ENCODE data around the gene FBXO21.

GRCh38 chr12:117109943-117110635, 80.2 kb downstream of the FBXO21 start:
- TF ChIP-seq, protein P1, sequence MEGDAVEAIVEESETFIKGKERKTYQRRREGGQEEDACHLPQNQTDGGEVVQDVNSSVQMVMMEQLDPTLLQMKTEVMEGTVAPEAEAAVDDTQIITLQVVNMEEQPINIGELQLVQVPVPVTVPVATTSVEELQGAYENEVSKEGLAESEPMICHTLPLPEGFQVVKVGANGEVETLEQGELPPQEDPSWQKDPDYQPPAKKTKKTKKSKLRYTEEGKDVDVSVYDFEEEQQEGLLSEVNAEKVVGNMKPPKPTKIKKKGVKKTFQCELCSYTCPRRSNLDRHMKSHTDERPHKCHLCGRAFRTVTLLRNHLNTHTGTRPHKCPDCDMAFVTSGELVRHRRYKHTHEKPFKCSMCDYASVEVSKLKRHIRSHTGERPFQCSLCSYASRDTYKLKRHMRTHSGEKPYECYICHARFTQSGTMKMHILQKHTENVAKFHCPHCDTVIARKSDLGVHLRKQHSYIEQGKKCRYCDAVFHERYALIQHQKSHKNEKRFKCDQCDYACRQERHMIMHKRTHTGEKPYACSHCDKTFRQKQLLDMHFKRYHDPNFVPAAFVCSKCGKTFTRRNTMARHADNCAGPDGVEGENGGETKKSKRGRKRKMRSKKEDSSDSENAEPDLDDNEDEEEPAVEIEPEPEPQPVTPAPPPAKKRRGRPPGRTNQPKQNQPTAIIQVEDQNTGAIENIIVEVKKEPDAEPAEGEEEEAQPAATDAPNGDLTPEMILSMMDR (IDR thresholded peaks at IDR 0.05), result no peak
- TF ChIP-seq POLR2A (IDR thresholded peaks at IDR 0.05) (no peak), EP300 (IDR thresholded peaks at IDR 0.05) (no peak)
